ENCODE measurements around the gene COX4I1. TPM values are rescaled to one million over a fixed set of nuclear protein-coding genes. Genes with fewer than 3 reads are reported as not detected.

The COX4I1 gene
- total RNA-seq, 1 experiment from 2014 or later = 304 TPM

DNA sequence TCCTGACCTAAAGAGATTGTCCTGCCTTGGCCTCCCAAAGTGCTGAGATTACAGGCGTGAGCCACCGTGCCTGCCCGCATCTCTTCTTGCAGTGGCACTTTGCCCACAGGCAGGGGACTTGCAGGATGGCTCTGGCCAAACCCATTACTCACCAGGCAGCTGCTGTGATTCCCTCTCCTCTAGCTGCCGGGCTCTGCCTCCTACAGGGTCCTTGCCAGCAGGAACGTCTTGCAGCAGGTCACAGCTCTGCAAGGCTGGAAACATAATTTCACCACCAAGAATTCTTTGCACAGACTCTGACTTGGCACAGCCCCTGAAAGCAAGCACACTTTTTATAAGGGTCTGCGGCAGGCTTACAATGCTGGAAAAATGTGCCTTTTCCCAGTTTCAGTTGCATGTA is 20.3 kb downstream of the COX4I1 start:
- no peaks in the 10 kb centered on the region for H3K4me1 ChIP-seq
- no peak overlapping the region for H3K4me3 ChIP-seq
- H3K27ac ChIP-seq = no peak overlapping the region
- H3K9me3 ChIP-seq (replicated peaks) = no peaks in the 10 kb centered on the region
- H3K36me3 ChIP-seq = no peaks in the 10 kb centered on the region
- DNase-seq = no peak
- H3K27me3 ChIP-seq = no peaks in the 10 kb centered on the region

DNA sequence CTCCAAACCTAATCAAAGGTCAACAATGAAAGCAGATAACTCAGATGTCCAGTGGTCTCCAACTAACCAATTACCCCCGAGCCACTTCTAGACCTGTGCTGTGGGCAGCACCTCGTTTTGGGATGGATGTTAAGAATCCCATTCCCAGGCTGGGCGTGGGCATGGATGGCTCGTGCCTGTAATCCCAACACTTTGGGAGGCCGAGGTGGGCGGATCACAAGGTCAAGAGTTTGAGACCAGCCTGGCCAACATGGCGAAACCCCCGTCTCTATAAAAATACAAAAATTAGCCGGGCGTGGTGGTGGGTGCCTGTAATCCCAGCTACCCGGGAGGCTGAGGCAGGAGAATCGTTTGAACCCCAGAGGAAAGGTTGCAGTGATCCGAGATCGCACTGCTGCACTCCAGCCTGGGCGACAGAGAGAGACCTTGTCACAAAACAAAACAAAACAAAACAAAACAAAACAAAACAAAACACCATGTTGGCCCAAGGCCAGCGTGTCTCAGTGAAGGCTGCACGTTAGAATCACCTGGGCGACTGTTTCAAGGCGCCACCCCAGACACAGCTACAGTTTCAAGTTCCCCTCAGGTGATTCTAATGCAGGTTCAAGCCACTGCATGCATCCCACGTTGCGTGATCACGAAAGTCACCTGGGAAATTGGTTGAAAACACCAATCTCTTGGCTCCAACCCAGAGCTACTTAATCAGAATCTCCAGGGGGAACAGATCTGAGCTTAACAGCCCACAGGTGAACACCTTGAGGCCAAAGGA is 21.3 kb downstream of the COX4I1 start:
- no peak overlapping the region for H3K4me3 ChIP-seq
- H3K36me3 ChIP-seq = no peaks in the 10 kb centered on the region
- H3K27me3 ChIP-seq = no peaks in the 10 kb centered on the region
- H3K4me1 ChIP-seq = no peaks in the 10 kb centered on the region
- no peak overlapping the region for H3K27ac ChIP-seq
- no peak for DNase-seq
- no peaks in the 10 kb centered on the region for H3K9me3 ChIP-seq (replicated peaks)

- Histone ChIP-seq H3K27me3 (no peaks in the 10 kb centered on the region), H3K36me3 (no peaks in the 10 kb centered on the region), H3K27ac (no peak overlapping the region), H3K4me1 (no peaks in the 10 kb centered on the region), H3K9me3 (replicated peaks) (no peaks in the 10 kb centered on the region), H3K4me3 (no peak overlapping the region)
- DNase-seq = peak; percentile 67 to 74
Observed at GRCh38 chr16:85821390-85822135, 22.1 kb downstream of the COX4I1 start.

DNA sequence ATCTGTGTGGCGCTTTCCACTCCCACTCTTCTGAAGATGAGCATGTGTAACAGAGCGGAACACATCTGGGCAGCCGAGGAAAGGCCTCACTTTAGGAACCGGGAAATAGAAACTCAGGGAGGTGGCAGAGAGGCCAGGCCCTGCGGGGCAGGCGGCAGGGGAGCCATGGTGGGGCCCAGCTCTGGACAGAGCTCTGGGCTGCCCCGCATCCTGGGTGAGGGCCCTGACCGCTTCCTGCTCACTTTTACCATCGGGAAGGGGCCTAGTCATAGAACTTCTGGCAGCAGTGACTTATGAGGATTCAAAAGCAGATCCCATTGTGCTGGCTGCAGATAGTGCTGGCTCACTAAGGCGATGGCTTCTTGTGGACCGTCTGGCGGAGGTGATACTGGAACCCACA is 22.6 kb downstream of the COX4I1 start:
- Histone ChIP-seq H3K4me3 (no peak overlapping the region), H3K27me3 (no peaks in the 10 kb centered on the region), H3K9me3 (replicated peaks) (no peaks in the 10 kb centered on the region), H3K4me1 (no peaks in the 10 kb centered on the region), H3K27ac (no peak overlapping the region), H3K36me3 (no peaks in the 10 kb centered on the region)
- no peak for DNase-seq

DNA sequence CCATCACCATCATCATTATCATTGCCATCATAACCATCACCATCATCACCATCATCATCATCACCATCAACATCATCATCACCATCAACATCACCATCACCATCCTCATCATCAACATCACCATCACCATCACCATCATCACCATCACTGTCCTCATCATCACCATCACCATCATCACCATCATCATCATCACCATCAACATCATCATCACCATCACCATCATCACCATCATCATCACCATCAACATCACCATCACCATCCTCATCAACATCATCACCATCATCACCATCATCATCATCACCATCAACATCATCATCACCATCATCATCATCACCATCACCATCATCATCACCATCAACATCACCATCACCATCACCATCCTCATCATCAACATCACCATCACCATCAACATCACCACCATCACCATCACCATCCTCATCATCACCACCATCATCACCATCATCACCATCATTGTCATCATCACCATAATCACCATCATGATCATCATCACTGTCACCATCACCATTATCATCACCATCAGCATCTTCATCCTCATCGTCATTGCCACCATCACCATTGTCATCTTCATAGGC is 23.9 kb downstream of the COX4I1 start:
- Histone ChIP-seq H3K4me1 (no peaks in the 10 kb centered on the region), H3K27ac (no peak overlapping the region), H3K36me3 (no peaks in the 10 kb centered on the region), H3K9me3 (replicated peaks) (no peaks in the 10 kb centered on the region), H3K27me3 (no peaks in the 10 kb centered on the region), H3K4me3 (no peak overlapping the region)
- DNase-seq = no peak

DNA sequence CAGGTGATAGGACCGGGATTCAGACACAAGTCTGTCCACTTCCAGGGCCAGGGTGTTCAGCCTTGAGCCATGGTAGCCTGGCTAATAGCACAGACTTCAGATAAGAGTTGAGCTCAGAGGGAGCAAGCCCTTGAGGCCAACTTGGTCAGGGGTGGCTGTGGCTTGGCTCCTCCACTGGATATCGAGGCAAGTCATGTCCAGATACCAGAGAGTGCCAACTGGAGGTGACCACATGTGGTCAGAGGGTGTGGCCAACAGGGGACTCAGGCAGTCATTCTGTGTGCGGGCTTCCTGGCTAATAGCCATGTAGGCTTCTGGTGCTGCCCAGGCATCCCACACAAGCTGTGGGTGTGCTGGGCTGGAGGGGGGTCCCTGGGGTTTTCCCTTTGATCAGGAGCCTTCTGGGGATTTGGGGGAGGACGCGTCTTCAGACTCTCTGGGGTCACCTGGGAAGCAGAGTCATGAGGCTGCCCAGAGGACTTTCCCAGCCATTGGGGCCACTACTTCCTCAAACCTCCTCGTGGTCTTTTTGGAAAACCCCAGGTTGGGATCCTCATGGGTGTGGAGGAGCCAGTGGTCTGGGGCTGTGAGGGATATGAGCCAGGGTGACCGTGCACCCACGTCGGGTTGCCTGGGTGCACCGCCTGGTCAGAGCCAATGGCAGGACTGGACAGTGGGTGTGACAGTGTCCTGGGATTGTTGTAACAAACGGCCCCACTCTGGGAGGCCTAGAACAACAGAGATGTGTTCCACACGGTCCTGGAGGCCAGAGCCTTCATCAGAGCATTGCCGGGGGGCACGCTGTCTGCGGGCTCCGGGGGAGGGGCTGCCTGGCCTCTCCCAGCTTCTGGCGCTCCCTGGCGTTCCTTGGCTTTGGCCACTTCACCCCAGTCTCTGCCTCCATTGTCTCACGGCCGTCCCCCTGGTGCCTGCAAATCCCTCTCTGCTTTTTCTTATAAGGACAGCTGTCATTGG is 25.0 kb downstream of the COX4I1 start:
- Histone ChIP-seq H3K9me3 (replicated peaks) (no peaks in the 10 kb centered on the region), H3K27ac (no peak overlapping the region), H3K4me3 (no peak overlapping the region), H3K27me3 (no peaks in the 10 kb centered on the region), H3K4me1 (no peaks in the 10 kb centered on the region), H3K36me3 (no peaks in the 10 kb centered on the region)
- peak in 1 of 2 experiments; percentile 23 for DNase-seq

- H3K4me3 ChIP-seq = no peak overlapping the region
- no peaks in the 10 kb centered on the region for H3K9me3 ChIP-seq (replicated peaks)
- no peak for DNase-seq
- H3K27ac ChIP-seq = no peak overlapping the region
- H3K4me1 ChIP-seq = no peaks in the 10 kb centered on the region
- no peaks in the 10 kb centered on the region for H3K27me3 ChIP-seq
- H3K36me3 ChIP-seq = no peaks in the 10 kb centered on the region
Observed at GRCh38 chr16:85825326-85825725, 25.8 kb downstream of the COX4I1 start.

GRCh38 chr16:85826686-85827247 is 27.3 kb downstream of the COX4I1 start:
- H3K9me3 ChIP-seq (replicated peaks) = no peaks in the 10 kb centered on the region
- DNase-seq = no peak
- no peak overlapping the region for H3K27ac ChIP-seq
- no peaks in the 10 kb centered on the region for H3K4me1 ChIP-seq
- H3K36me3 ChIP-seq = no peaks in the 10 kb centered on the region
- H3K27me3 ChIP-seq = no peaks in the 10 kb centered on the region
- H3K4me3 ChIP-seq = no peak overlapping the region

DNA sequence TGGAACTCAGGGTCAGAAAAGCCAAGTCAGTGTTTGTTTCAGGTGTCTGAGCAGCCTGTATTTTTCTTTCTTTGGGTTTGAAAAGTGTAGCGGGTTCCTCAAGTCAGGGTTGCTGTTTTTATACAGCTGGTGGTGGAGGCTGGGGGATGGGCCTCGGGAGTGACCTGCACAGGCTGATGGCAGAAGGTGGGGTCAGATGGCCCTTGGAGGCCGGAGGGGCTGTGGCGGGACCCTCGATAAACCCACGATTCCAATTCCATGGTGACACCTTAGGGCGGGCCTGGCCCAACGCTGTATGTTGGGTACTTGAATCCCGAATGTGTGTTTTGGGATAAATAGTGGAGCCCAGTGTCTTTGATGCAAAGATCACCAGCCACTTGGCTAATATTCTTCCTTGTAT is 28.7 kb downstream of the COX4I1 start:
- Histone ChIP-seq H3K36me3 (no peaks in the 10 kb centered on the region), H3K27ac (no peak overlapping the region), H3K4me3 (no peak overlapping the region), H3K4me1 (no peaks in the 10 kb centered on the region), H3K27me3 (no peaks in the 10 kb centered on the region), H3K9me3 (replicated peaks) (no peaks in the 10 kb centered on the region)
- no peak for DNase-seq

DNA sequence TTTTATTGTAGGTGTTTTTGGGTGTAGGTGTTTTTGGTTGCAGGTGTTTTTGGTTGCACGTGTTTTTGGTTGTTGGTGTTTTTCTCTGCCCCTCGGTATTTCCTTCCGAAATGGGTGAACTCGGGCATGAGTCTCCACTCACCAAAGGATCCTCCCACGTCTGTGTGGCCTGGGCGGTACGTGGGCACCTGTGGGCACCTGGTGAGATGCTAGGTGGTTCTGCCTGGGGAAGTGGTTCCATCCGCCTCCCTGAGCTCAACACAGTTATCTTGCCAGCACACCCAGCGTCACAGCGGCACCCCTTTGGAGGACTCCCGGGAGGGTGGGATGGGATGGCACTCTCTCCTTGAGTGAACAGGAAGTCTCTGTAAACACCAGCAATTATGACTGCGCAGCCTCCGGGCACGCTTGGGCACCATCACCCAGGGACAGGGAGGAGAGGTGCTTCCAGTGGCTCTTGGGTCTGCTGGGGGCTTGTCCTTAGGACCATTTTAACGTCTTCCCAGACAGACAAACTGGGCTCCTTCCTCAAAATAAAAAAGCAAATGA is 29.8 kb downstream of the COX4I1 start:
- no peaks in the 10 kb centered on the region for H3K36me3 ChIP-seq
- no peak overlapping the region for H3K27ac ChIP-seq
- H3K9me3 ChIP-seq (replicated peaks) = no peaks in the 10 kb centered on the region
- H3K4me1 ChIP-seq = no peaks in the 10 kb centered on the region
- DNase-seq = no peak
- H3K4me3 ChIP-seq = no peak overlapping the region
- H3K27me3 ChIP-seq = no peaks in the 10 kb centered on the region

- Histone ChIP-seq H3K36me3 (no peaks in the 10 kb centered on the region), H3K9me3 (replicated peaks) (no peaks in the 10 kb centered on the region), H3K27me3 (no peaks in the 10 kb centered on the region), H3K4me3 (no peak overlapping the region), H3K27ac (no peak overlapping the region), H3K4me1 (no peaks in the 10 kb centered on the region)
- no peak for DNase-seq
Observed at GRCh38 chr16:85829751-85830445, 30.4 kb downstream of the COX4I1 start.

- H3K9me3 ChIP-seq (replicated peaks) = no peaks in the 10 kb centered on the region
- no peaks in the 10 kb centered on the region for H3K27me3 ChIP-seq
- no peak for DNase-seq
- H3K4me3 ChIP-seq = no peak overlapping the region
- H3K27ac ChIP-seq = no peak overlapping the region
- H3K4me1 ChIP-seq = no peaks in the 10 kb centered on the region
- H3K36me3 ChIP-seq = no peaks in the 10 kb centered on the region
Observed at GRCh38 chr16:85830821-85831220, 31.3 kb downstream of the COX4I1 start.

DNA sequence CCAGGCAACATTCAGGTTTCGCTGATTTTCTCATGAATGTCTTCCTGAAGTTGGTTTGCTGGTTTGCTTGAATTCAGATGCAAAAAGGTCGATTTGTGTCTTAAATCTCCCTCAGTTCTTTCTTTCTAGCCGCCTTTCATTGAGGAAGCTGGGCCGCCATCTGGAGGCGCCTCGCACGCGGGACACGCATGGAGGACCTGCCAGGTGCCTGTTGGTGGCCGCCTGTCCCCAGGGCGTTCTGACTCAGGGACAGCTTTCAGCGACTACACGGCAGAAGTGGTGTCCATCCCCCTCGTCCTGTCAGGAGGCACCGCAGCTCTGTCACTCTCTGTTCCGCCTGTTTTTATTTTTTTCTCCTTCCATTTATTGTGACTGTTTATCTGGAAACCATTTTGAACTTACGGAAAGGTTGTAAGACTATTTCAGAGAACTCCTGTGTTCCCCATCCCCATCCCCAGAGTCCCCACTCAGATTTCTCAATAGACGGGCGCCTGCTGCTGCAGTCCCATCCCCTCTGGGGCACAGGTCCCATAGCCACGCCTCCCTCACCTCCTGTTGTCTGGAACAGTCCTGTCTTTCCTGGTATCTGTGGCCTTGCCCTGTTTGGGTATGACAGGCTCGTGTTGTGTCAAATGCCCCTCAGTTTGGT is 33.2 kb downstream of the COX4I1 start:
- Histone ChIP-seq H3K4me1 (no peaks in the 10 kb centered on the region), H3K4me3 (no peak overlapping the region), H3K27ac (no peak overlapping the region), H3K36me3 (no peaks in the 10 kb centered on the region), H3K9me3 (replicated peaks) (no peaks in the 10 kb centered on the region), H3K27me3 (no peaks in the 10 kb centered on the region)
- DNase-seq = no peak

Measured in SJCRH30 (cell line).